HG03108 (cell line): ENCODE measurements around the gene LRRC8B.

Experiments
- ATAC-seq: cut with Tn5 transposase; IDR thresholded peaks from one replicate; pipeline ENCODE4 v1.9.1; 2021; ENCODE audit warnings: moderate library complexity; ENCODE audit not compliant: unreplicated experiment

Gene LRRC8B

DNA sequence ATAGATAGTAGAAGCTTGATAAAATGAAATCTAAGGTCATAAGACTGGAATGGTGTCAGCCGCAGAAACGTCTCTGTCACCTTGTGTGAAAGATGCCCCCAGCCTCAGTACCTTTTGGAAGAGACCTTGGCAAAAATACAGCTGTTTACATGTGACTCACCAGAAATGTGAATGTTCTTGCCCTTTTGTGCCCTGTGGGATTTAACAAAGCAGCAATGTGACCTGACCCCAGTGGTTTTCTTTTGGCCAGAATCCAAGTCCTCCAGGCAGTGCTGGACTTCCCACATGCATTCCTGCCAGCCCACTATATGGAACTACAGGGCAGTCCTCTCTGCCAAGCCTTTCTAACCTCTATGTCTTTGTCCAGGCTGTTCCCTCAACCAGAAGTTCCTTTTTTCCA, 81.1 kb downstream of the LRRC8B start:
- no peak for ATAC-seq

DNA sequence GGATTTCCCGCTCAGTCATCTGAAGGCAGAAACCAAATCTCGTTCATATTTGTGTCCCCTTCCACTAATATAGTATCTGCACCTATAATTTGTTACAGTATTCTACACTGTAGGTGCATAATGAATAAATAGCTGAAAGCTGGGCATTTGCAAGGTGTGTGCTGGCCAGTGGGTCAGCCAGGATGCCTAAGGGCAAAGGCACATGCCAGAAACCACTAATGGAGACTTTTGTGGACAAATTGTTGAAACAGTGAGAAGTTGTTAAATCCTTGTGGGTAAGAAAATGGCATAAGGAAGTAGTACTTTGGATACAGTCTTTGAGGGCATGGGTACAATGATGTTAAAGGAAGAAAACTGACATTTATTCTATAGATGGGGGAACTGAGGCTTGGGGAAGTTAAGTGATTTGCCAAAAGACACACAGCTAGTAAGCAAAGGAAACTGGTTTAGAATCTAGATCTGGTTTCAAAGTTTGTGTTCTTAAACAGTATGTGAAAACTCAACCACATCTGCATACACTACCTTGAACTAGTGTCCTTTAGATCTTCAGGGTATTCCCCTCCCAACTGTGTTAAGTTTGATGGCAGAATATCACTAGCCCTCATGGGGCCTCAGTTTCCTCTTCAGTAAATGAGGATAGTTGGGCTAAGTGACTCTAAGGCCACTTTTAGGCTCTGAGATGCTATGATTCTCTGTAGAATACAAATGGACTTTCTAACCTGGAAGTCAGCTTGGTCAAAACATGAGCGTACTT, 81.8 kb downstream of the LRRC8B start:
- no peak for ATAC-seq

GRCh38 chr1:89607156-89607555, 82.5 kb downstream of the LRRC8B start:
- ATAC-seq = no peak

DNA sequence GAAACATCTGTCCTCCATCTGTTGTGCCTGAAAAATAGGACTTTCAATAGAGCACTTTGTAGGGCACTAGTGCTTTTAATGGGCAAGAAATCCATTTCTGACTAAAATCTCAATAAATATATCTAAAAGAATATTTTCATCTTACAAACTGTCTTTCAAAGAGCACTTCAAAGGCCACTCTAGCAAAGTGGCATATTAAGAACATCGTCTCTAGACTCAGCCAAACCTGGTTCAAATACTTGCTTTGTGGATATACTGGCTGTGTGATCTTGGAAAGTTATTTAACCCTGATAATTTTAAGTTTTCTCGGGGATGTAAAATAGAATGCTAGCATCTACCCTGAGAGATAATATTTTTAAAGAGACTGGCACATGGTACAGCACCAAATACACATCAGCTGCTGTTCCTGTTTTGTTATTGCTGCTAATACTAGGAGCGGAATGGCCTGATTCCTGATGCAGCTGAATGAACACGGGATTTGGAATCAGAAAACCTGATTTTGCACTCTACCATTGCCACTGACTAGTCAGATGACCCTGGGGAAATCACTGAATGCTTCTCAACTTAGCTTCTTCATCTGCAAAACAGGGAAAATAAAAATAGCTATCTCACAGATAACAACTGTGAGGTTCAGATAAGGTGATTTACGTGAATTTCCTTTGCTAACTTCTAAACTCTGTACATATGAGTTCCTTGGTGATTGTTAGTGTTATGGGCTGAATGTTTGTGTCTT, 83.1 kb downstream of the LRRC8B start:
- ATAC-seq = no peak

DNA sequence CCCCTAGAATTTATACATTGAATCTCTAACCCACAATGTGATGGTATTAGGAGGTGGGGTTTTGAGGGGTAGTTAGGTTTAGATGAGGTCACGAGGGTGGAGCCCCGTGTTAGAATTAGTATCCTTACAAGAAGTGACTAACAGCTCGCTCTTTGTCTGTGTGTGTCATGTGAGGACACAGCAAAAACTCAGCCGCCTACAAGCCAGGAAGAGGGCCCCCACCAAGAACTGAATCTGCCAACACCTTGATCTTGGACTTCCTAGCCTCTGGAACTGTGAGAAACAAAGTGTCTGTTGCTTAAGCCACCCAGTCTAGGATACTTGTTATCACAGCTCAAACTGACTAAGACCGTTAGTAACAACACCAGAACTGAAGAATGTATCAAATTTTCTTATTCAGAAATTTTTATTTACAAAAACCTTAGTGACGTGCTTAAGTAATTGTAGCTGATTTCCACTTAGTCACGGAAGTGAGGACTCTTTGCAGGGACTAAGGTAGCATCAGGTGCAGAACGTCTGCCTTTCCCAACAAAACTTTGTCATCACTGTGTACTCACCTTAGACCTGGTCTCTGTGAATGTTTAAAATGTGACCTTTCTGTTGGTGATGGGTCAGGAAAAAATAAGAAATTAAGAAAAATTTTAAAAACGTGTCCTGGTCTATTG, 83.8 kb downstream of the LRRC8B start:
- no peak for ATAC-seq

DNA sequence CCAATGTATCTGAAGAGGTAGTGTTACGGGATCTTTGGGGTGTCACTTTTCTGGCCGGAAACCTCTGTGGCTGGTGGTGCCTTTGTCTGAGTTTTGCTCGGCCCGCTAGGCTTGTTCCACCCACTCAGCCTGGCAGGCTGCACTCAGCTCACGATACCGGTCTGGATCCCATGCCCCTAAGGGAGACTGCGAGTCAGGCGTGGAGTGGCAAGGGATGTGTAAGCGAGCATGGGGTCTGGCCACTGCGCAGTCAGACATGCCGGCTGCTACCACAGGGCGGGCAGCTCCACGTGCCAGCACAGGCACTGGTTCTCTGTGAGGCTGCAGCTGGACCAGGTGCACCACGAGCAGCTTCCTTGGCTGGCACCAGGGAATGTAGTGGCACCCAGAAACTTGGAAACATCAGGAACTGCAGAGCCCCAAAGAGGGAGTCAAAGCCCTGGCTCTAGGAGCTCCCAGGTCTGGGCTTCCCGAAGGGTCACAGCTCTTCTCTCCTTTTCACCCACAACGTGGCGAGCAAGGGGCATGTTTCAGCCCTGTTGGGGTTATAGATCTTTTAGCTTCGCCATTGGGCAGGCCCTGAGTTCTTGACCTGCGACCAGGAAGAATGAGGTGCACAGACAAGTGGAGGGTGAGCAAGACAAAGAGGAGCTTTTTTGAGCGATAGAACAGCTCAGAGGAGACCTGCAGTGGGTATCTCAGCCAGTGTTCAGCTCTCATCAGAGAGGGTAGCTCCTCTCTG, 84.5 kb downstream of the LRRC8B start:
- no peak for ATAC-seq

DNA sequence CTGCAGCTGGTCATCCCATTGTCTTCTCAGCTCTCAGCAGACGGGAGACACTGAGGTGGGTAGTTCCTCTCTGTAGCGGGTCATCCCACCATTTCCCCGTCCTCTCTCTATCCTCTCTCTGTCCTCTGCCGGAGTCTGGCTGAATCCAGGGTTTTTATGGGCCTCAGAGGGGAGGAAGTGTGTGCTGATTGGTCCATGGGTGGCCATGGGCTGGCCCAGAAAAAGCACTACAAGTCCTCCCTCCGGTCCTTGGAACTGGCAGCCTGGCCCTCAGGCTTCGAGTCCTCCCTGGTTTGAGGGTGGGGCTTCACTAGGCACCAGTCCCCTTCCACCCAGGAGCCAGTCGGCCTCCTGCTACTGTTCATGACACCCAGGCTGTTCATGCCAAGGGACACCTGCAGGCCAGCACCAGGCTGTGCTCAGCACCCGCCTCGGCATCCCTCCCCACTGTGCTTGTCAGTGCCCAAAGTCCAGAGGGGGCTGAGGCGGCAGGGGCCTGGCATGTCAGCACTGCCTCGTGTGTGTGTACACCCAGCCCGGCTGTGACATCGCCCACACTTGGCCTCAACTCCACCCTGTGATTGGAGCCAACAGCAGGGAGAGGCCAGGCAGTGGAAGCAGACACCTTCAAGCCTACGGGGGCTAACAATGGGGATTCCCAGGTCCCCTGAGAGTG, 85.3 kb downstream of the LRRC8B start:
- ATAC-seq = no peak

DNA sequence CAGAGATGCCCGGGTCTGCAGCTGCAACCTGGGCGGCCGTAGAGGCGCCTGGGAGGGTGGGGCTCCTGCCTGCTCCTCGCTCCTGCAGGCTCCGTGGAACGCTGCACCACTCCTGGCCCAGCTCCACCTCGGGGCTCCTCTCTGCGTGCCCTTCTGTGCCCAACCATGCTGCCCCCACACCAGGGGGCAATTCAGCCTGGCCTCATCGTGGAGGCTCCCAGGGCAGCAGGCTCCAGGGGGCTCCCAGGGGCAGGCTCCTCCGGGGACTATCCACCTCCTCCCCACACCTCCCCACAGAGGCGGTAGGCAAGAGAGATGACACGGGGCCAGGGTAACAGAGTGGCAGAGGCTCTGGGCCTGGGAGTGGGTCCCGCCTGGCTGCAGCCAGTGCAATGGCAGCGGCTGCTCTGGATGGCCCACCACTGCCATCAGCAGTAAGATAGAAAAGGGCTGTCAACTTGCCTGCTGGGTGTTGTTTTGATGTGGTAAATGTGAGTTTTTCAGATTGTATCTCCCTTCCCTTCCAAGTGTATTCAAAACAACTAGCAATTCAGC, 85.9 kb downstream of the LRRC8B start:
- ATAC-seq = no peak

DNA sequence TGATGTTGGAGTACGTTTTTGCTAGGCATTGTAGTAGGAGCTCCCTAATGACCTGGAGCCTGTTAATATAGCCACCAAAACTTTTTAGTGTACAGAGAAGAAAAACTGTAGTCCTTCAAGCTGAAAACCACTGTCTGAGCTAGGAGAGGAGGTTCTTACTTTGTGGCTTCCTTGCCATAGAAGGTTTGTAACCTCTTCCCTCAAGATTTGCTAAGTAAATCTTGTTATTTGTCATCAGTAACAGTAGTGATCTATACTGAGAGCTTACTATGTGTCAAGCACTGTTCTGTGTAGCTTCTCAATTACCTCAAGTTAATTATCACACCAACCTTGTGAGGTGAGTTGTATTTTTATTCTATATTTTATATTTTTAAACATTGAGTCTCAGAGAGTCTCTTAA, 87.1 kb downstream of the LRRC8B start:
- peak; percentile 95 for ATAC-seq

DNA sequence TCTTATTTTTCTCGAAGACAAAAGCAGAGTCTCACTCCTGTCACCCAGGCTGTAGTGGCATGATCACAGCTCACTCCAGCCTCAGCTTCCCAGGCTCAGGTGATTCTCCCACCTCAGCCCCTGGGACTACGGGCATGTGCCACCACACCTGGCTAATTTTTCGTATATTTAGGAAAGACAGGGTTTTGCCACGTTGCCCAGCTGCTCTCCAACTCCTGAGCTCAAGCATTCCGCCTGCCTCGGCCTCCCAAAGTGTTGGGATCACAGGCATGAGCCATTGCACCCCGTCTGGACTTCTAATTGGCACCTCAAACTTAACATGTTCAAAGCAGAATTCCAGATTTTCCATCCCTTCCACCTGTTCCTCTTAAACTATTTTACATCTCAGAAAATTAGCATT, 89.3 kb downstream of the LRRC8B start:
- ATAC-seq = no peak

- no peak for ATAC-seq
These were observed 91.3 kb downstream of the LRRC8B start for GRCh38 chr1:89615676-89616598.

DNA sequence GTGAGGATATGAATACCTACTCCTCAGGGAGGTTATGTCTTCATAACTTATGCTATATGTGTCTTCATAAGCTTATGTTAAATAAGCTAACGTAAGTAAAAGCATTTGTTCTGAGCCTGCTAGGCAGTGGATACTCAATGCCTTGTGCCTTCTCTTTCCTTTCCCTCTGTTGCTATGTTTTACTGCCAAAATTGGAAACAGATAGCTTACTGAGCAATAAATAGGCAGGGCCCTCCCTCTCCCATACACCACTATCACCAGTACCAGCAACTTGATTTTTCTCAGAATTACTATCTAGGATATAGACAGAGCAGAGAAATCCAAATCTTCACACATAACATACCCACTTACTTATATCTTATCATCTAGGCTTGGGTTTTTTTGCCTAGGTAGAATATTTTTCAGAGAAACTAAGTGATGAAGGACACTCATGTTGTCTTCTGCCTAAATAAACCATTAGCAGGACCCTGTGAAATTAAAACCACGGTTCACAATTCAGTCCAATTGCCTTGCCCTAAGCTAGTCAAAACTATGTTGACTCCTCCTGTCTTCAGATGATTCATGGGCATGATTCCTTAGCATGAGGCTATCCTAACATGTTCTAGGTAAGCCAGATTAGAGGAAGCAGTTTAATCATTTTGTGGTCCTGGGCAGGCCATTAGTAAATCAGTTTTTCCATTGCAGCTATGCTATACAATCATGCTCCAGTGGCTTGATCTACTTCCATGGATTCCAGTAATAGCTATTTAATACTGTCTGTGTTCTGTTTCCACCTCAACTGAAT, 92.4 kb downstream of the LRRC8B start:
- ATAC-seq = no peak

DNA sequence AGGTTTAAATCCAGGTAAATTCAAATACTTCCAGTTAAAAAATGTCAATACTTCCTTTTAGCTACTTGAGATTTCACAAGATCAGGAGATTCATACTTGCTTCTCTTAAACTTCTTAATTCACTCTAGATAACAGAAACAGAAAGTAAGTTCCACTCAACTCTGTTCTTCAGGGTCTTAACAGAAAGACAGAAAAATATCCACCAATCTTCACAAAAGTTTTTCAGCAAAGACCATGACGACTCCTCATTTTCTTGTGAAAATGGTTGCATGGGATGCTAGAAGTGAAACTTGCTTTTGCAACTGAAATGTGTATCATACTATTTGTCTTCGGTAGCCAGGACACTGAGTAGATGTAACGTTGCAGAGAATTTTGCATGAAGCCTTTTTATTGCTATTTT, 96.0 kb downstream of the LRRC8B start:
- no peak for ATAC-seq

DNA sequence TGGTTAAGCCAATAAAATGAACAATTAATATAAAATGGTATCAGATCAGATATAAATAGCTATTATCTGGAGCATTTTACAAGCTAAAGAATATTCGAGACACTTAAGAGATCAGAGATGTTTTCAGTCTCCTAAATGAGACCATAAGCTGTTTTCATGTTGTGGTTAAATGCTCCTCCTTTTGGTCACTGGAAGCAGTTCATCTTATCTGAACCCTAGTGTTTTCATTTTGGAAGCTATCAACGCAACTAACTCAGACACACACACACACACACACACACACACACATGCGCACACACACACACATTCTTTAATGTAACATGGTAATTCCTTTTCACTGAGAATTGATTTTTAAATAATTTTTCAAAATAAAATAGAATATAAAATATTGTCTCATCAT, 98.3 kb downstream of the LRRC8B start:
- no peak for ATAC-seq

- ATAC-seq = no peak
These were observed 99.7 kb downstream of the LRRC8B start for GRCh38 chr1:89624314-89624713.

- ATAC-seq = no peak
These were observed 100.2 kb downstream of the LRRC8B start for GRCh38 chr1:89624715-89625323.

DNA sequence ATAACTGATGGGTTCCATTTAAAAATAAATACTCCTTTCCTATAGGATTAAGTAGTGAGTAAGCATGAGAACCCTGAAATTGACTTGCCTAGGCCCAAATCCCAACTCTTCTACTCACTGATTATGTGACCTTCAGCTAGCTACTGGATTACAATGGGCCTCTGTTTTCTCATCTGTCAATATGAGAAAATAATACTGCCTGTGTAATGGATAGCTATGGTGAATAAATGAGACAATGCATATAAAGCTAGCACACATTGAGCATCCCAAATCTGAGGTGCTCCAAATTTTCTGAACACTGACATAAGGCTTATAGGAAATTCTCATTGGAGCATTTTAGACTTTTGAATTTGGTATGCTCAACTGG, 103.0 kb downstream of the LRRC8B start:
- ATAC-seq = no peak

- ATAC-seq = no peak
These were observed 104.5 kb downstream of the LRRC8B start for GRCh38 chr1:89629146-89629545.
